GM21367 (cell line): ENCODE data around the gene EMC10.

ENCODE experiments used
- ATAC-seq: cut with Tn5 transposase; IDR thresholded peaks from one replicate; pipeline ENCODE4 v1.9.1; 2021; ENCODE audit not compliant: unreplicated experiment

EMC10 gene

DNA sequence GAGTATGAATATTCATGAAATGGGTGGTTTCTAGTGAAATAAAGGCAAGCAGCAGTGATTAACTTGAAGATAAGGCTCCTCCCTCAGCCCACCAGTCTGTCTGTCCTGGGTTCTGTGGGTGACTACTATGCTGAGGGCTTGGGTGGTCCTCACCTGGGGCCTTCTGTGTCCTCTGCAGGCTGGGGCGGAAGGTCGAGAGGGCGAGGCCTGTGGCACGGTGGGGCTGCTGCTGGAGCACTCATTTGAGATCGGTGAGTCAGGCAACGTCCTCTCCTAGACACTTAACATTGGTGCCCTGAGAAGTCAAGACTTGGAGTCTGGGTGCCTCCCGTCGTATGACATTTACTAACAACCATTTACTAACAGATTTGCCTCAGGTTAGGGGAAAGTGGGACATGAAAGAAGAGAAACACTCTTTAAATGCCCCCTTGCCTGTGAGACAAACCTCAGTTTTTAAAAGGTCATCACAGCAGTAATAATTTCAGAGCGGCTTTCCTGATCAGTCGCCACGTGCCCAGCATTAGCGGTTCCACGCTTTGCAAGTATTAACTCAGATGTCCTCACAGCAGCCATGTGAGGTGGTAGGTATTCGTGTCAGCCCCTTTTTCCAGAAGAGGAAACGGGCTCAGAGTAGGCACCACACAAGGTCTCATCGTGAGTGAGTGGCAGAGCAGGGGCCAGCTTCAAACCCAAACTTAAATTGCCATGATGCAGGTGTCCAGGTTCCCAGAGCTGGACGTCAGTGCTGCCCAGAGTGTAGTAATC lies 1.6 kb downstream of the EMC10 start:
- ATAC-seq = no peak

- no peak for ATAC-seq
Measured at GRCh38 chr19:50478901-50479715, 2.8 kb downstream of the EMC10 start.

DNA sequence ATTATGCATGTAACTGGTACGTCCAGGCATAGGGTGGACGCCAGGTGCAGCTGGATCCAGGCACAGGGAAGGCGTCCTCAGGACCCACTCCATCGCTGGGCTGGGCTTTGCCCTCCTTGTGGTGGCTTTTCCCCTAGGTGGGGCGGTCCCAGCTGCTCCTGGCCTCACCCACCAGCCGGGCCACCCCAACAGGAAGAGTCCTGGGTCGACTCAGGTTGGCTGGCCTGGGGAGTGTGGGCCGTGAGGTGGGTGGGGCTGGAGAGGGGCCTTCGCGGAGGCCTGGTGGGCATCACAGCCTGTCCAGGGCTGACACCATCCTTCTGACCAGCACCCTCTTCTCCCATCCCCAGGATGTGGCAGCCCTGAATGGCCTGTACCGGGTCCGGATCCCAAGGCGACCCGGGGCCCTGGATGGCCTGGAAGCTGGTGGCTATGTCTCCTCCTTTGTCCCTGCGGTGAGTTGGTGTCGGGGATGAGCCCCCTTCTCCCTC lies 3.5 kb downstream of the EMC10 start:
- no peak for ATAC-seq

DNA sequence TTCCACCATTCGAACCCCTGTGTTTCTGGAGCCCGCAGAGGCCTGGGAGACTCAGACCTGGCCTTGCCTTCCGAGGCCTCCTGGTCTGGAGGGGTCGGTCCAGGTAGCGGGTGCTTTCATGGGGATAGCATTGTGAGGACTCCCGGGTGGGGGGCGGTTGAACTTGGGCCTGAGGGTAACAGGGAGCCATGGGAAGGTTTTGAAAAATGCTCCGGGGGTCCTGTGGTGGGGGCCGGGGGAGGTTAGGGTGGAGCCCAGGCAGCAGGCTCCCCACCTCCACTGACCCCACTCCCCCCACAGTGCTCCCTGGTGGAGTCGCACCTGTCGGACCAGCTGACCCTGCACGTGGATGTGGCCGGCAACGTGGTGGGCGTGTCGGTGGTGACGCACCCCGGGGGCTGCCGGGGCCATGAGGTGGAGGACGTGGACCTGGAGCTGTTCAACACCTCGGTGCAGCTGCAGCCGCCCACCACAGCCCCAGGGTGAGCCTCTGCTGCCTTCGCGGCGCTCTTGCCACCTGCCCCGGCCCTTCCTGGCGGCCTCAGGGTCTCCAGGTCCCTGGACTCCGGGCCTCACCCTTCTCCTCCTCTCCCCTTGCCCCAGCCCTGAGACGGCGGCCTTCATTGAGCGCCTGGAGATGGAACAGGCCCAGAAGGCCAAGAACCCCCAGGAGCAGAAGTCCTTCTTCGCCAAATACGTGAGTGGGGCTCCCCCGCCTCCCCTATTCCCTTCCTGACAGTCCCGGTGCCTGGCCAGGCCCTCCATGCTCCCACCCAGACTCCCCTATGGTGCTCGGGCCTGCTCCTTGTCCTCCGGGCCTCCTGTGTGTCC lies 4.2 kb downstream of the EMC10 start:
- no peak for ATAC-seq

DNA sequence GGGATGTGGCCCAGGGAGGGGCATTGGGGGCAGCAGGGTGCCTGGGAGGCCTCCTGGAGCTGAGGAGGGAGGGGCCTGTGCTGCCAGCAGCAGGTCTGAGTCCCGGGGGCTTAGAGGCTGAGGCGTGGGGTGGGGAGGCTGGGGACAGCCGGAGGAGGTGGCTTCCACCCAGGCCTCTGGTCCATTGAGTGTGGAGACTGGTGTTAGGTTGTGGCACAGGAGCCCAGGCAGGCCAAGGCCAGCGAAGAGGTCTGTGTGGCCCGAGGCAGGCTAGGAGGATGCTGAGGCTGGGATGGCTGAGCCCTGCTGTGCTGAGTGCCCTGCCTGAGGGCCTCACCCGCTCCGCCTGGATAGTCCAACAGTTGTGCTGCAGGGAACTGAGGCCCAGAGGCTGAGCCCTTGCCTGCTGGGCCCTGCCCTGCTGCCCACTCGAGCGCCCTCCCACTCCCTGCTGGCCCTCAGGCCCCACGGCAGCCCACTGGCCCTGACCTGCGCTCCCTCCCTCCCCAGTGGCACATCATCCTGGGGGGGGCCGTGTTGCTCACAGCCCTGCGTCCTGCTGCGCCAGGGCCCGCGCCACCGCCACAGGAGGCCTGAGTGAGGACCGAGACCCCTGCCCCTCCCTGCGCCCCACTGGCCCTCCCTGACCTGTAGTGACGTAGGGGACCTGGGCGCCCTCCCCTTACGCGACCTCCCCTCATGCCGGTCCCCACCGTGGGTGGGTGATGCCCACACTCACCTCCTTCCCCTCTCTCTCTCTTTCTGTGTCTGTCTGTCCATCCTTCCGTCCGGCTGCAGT lies 5.2 kb downstream of the EMC10 start:
- no peak for ATAC-seq

GRCh38 chr19:50482271-50482855 lies 6.1 kb downstream of the EMC10 start:
- no peak for ATAC-seq

DNA sequence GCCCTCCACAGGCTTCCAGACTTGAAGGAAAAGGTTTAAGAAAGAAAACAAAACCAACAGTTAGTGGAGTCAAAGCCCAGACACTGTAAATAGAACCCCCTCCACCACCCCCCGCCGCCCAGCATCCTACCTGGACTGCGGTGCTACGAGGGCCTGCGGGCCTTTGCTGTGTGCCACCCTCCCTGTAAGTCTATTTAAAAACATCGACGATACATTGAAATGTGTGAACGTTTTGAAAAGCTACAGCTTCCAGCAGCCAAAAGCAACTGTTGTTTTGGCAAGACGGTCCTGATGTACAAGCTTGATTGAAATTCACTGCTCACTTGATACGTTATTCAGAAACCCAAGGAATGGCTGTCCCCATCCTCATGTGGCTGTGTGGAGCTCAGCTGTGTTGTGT lies 6.6 kb downstream of the EMC10 start:
- no peak for ATAC-seq

DNA sequence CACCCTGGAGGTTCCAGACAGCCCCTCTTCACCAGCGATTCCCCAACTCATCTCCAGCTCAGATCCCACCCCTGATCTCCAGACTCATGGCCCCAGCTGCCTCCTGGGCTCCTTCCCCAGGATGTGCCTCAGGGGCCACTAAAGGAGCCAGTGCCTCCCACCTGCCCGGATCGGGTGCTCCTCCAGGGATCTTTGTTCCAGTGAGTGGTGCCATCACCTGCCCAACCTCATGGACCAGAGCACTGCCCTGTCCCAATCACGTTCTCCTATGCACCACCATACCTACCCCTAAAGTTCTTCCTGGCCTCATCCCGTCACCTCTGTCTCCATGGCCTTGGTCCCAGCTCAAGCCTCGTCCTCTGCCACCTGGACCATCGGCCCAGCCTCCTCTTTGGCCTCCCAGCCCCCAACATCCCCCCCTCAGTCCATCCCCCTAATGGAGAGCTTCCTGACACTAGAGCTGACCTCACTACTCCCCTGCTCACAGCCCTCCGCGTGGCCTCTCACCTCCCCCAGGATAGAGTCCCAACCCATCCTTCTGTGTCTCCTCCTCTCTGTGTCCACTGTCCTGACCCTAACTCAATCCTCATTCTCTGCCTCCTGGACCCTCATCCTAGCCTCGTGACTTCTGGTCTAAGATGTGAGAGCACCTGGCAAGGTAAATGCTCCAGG lies 9.1 kb downstream of the EMC10 start:
- no peak for ATAC-seq

DNA sequence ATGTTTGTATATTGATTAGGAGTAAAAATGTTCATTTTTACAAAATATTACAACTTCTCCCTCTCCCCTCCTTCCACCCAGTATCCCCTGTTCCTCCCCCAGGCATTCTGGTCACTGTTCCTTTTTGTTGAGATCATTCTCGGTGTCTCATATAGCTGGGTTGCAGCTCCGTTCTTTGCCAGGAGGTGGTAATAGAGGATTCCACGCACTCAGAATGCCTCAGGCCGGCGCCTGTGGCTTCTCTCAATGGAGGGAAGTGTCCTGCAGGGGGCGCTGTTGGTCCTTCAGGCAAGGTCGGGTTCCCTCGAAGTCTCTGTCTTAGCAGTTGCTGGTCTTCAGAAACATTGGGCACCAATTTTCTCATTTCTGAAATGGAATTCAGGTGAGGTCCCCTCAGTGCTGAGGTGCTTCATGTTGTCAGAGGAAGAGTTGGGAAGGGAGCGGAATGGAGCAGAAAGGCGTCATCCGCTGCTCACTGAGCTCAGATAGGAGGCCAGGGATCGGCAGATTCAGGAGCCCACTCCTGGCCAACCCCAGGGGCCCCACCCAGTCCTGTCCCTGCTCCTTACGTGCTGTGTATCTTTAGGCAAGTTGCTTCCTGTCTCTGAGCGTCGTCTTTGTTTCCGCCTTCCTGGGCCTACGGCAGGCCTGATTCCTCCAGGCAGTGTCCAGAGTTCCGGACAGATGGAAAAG lies 10.7 kb downstream of the EMC10 start:
- no peak for ATAC-seq

DNA sequence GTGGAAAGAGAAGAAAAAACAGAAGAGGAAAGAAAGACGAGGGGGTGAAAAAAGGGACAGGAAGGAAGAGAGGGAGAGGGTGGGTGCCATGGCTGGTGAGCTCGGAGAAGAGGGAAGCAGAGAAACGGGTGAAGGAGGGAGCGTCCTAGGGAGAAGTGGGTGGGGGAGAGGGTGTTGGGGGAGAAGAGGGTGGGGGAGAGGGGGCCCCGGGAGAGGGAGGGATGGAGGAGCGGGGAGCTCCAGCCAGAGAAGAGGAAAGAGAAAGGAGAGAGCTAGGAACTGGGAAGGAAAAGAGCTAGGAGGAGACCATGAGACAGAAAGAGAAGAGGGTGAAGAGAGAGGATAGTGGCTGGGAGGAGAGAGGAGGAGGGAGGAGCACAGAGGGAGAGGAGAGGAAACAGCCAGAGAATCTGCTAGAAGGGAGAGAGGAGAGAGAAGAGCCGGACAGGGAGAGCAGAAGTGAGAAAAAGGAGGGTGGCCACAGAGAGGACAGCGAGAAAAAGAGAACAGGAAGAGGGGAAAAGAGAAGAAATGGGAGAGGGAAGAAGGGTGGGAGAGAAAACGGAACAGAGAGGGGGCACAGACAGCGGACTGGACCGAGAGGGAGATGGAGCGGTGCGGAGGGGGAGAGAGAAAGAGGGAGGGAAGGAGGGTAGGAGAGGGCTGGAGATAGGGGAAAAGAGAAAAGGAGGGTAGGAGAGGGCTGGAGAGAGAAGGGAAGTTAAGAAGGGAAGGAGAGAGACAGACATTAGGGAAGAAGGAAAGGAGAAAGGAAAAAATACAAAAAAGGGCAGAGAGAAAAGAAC lies 12.3 kb downstream of the EMC10 start:
- ATAC-seq = no peak

GRCh38 chr19:50489461-50490011 lies 13.2 kb downstream of the EMC10 start:
- no peak for ATAC-seq

GRCh38 chr19:50490411-50490811 lies 14.1 kb downstream of the EMC10 start:
- ATAC-seq = no peak

DNA sequence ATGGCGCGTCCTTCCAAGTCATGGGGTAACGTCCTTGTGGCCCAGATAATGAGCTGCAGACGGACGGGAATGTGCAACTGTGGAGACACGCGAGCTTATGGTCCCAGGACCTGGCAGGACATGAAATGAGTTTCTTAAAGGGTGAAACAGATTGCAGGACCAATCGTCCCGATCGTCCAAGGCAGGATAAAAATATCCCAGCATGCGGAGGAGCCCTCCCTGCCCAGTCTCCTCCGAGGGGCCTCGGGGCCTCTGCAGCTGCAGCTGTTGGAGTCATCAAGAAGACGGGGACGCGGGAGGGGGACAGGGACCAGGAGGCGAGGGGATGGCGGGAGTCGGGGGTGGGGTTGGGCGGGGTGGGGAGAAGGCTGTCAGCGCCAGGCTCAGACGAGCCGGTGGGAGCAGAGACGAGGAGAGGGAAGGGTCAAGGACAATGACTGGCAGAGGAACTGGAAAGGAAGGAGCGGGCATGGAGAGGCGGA lies 14.7 kb downstream of the EMC10 start:
- ATAC-seq = no peak

DNA sequence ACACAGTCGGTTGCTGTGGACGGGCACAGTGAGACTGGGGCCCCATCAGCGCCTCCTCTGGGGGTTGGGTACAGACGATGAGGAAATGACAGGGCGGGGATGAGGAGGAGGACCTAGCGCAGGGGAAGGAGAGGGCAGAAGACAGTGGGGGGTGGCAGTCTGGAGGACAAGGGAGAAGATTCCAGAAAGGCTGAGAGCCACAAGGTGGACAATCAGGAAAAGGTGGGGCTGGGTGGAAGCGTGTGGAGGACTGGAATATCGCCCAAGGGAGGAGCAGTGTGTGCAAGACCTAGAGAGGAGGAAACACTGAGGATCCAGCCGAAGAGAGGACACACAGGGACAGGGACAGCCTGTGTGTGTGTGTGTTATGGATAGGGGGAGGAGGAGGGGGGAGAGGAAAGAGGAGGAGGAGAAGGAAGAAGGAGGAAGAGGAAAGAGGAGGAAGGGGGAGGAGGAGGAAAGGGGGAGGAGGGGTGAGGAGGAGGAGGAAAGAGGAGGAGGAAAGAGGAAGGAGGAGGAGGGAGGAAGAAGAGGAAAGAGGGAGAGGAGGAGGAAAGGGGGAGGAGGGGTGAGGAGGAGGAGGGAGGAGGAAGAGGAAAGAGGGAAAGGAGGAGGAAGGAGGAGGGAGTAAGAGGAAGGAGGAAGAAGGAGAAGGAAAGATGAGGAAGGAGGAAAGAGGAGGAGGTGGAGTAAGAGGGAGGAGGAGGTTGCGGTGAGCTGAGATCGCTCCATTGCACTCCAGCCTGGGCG lies 16.2 kb downstream of the EMC10 start:
- ATAC-seq = no peak

- ATAC-seq = no peak
Measured at GRCh38 chr19:50493171-50493570, 16.9 kb downstream of the EMC10 start.

- no peak for ATAC-seq
Measured at GRCh38 chr19:50494186-50495019, 18.1 kb downstream of the EMC10 start.
